HG03460 (cell line): ENCODE measurements around the gene POLD2.

Experiments
- ATAC-seq: cut with Tn5 transposase; IDR thresholded peaks from one replicate; pipeline ENCODE4 v1.9.1; 2021; ENCODE audit not compliant: unreplicated experiment

The POLD2 gene

GRCh38 chr7:44083796-44084195 lies 39.6 kb downstream of the POLD2 start:
- ATAC-seq = no peak

DNA sequence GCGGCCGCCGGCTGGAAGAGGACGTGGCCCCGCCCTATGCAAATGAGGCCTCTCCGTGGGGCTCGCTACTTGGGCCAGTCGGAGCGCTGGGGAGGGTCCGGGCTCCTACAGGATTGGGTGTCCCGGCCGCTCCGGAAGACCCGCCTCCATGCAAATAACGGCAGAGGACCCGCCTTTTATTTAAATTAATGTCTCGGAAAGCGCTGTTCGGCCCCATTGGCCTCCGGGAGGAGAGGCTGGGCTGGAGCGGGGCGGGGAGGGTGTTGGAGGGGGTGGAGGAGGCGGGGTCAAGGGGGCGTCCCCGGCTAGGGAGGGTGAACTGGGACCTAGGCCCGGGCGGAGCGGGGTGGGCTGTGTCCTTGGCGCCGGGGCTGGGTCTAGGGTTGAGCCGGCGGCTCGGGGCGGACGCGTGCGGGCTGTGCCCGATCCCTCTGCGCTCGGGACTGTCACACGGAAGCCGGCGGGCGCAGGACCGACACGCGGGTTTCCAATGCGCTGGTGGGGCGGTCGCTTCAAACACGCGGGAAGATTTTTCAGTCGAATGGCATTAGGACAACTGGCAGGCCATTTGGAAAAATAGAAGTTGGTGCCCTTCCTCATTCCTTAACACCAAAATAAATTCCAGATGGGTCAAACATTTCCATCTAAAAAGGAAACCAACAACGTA lies 40.7 kb downstream of the POLD2 start:
- ATAC-seq = peak; percentile 89

DNA sequence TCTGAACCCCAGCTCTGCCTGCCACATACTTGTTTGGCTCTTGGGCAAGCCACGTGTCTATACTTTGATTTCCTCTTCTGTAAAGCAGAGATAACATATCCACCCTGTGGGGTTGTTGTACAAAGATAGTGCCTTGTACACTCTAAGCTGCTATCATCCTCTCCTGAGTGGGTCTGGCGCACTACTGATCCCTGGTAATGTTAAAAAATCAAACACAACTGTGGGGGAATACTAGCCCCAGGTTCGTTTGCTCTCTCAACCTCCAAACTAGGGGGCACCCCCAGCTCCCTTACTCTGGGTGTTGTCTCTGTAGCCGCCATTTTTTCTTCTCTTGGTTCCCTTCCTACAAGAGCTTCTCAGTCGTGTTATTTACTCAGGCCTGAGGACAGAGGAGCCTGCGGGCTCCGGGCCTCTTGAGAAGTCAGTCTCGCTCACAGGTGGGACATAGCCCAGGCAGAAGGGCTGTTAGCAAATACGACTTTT lies 42.0 kb downstream of the POLD2 start:
- no peak for ATAC-seq

GRCh38 chr7:44080686-44081265 lies 42.6 kb downstream of the POLD2 start:
- ATAC-seq = no peak

GRCh38 chr7:44080118-44080517 lies 43.2 kb downstream of the POLD2 start:
- no peak for ATAC-seq

GRCh38 chr7:44079331-44080021 lies 43.9 kb downstream of the POLD2 start:
- ATAC-seq = no peak

- ATAC-seq = no peak
Measured at GRCh38 chr7:44078521-44078920, 44.8 kb downstream of the POLD2 start.

- no peak for ATAC-seq
Measured at GRCh38 chr7:44077681-44078091, 45.7 kb downstream of the POLD2 start.

GRCh38 chr7:44077061-44077460 lies 46.3 kb downstream of the POLD2 start:
- no peak for ATAC-seq

- ATAC-seq = no peak
Measured at GRCh38 chr7:44076101-44076895, 47.0 kb downstream of the POLD2 start.

- ATAC-seq = no peak
Measured at GRCh38 chr7:44075296-44076075, 47.9 kb downstream of the POLD2 start.

DNA sequence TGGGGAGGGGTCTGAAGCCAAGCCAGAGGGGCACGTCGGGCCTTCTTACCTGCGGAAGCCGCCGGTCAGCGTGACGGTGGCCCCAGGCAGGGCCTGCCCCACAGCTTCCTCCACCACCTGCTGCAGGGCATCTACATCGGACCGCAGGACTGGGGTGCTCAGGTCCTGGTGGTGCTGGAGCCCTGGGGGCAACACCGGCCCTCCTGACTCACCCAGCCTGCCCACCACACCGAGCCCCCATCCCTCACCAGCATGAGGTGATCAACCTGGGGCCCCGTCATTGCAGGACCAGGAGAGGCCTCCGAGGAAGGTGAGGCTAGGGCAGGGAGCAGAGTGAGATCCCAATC lies 49.0 kb downstream of the POLD2 start:
- no peak for ATAC-seq

- peak; percentile 64 for ATAC-seq
Measured at GRCh38 chr7:44073664-44074348, 49.5 kb downstream of the POLD2 start.

DNA sequence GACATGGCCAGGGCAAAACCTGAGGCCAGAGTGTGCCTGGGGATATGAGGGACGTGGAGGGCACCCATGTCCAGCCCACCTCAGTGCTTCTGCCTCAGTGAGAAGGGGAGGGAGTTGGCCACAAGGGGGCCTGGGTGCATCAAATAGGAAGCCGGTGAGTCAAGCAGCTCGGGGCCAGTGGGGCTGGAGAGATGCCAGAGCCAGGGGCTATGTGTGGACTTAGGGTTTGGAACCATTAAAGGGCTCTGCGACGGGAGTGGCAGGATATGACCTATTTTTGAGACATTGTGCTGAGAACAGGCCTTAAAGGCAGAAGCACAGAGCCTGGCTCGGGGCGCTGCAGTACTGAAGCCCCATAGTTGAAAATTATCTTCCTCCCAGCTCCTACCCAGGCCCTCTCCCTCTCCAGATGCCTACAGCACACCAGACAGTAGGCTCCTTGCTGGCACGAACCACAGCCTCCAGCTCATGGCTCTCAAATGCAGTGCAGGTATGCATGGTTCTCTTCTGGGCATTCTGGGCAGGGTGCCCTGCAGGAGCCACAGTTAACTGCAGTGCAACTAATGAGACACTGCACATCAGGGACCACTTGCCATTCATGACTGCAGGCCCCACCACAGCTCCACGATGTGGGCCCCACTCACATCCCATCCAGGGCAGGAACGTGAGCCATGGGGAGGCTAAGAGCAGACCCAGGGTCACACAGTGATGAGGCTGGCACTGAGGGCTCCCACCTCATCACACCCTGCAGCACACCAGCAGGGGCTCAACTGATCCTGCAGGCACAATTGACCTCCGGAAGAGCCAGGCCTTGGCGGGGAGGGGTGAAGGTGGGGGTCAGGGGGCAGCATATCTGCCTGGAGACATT lies 50.8 kb downstream of the POLD2 start:
- no peak for ATAC-seq

DNA sequence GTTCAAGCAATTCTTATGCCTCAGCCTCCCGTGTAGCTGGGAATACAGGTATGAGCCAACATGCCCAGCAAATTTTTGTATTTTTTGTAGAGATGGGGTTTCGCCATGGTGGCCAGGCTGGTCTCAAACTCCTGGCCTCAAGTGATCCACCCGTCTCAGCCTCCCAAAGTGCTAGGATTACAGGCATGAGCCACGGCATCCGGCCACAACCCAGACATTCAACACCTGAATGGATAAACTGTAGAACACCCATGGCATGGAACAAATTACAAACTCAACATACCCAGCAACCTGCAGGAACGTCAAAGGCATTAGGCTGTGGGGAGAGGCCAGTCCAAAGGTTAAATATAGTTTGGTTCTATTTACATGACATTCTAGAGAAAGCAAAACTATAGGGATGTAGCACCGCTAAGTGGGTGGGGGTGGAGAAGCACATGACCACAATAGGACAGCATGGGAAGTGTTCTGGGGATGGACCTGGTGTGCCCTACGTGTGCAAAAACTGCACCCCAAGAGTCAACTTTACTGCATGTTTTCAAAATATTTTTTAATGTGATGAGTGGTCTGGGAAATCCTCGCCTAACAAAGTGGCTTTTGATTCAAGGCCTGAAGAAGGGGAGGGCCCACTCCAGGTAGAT lies 51.5 kb downstream of the POLD2 start:
- no peak for ATAC-seq

DNA sequence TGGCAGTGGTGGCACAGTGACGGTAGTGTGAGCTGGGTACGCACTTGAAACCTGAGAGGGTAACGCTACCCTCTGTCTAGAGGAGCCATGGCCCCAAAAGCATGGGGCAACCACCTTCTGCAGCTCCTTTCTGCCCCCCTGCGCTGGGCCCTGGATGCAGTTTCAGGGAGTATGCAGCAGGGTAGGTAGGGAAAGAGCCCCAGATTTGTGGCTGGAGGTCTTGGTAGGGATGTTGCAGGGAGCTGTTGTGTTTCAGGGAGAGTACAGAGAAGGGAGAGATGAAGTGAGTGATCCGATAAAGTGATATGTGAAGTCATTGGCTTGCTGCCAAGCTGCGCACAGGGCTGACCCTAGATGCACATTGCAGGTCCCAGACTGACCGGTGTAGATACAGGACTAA lies 55.3 kb downstream of the POLD2 start:
- no peak for ATAC-seq

DNA sequence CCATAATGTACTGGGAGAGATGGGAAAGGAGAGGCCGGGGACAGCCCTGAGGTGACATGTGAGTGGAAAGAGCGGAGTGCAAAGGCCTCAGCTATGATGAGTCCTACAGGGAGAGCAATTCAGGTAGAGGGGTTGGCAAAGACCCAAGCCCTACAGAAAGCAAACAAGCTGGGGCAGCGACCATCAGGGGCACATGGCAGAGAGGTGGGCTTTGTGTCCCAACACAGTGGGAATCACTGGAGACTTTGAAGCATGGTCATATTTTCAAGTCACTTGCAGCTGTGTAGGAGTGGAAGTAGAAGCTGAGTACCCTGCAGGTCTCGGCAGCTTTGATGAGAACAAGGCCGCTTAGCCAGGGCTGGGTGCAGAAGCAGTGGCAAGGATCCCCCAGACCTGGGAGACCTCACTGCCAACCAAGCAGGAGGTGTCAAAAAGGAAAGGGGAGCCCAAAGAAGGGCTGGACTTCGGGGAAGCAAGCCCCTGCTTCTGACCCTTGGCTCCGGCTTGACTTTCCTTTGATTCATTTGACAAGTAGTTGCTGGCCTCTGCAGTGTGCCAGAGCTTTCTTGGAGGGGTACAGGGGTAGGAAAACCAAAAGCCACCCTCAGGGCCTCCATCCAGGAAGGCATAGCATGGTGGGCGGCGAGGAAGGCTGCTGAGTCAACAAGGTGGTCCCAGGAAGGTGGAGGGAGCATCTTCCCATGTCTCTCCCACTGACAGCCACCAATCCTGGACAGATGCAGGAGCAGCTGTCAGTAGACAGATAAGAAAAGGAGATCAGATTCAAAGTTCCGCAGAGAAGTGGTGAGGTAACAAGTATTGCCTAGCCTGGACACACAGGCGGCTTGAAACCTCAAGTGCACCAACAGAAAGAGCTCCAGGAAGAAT lies 56.0 kb downstream of the POLD2 start:
- no peak for ATAC-seq
